ENCODE measurements around the gene TFAP2C.

DNA sequence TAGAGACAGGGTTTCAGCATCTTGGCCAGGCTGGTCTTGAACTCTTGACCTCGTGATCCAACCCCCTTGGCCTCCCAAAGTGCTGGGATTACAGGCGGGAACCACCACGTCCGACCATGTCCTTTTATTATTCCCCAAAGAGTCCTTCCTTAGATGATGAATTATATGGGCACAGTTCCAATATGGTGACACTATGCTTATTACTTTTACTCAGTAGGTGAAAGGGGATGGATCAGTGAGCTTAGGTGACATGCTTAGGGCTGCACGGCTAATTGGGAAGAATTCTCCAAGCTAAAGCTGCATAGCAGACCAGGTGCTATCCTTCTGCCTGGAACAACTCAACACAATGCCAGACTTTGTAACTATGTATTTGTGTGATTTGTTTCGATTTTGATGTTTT is 38.2 kb upstream of the TFAP2C start:
- no peak for TF ChIP-seq CTCF (IDR thresholded peaks at IDR 0.05)
- no peak for TF ChIP-seq POLR2A (IDR thresholded peaks at IDR 0.05)
